PC-3 (cell line): Measurements from ENCODE around the gene CORO6. TPM values are rescaled to one million over a fixed set of nuclear protein-coding genes. Genes with fewer than 3 reads are reported as not detected.

Source experiments
- ATAC-seq: fragments of 200-7000 bp; cut with Tn5 transposase; 2 replicates; pipeline ENCODE4 v1.9.1; 2020; ENCODE audit warnings: mild to moderate bottlenecking, moderate library complexity
- BruUV-seq: library from RNA; stranded (reverse); fragments of 400-500 nt; replicated peaks from 2 replicates; lab custom pipeline; 2021; lab: Mats Ljungman, UMichigan
- CTCF ChIA-PET: fragments of 300-600 bp; sonication (Branson Sonifier 250); formaldehyde crosslinking; loops from one replicate; lab custom pipeline; 2022; ENCODE audit warnings: antibody characterized with exemption; lab: Charles Lee
- POLR2A ChIA-PET: fragments of 300-600 bp; sonication (Branson Sonifier 250); formaldehyde crosslinking; loops from one replicate; lab custom pipeline; 2022; ENCODE audit warnings: antibody characterized with exemption; ENCODE audit not compliant: unreplicated experiment; lab: Charles Lee
- DNase-seq: peaks from one replicate; pipeline ENCODE4 v3.0.0-alpha.2; 2015
- H2AFZ ChIP-seq: fragments of 300-600 bp; sonication (generic); 2 replicates; pipeline ENCODE4 v1.6.0; 2016; ENCODE audit warnings: antibody characterized with exemption, low read length
- H3F3A ChIP-seq: fragments of 300-600 bp; sonication (generic); one replicate; pipeline ENCODE4 v1.6.0; 2017; ENCODE audit warnings: antibody characterized with exemption, low read length, control low read depth, mild to moderate bottlenecking; ENCODE audit not compliant: unreplicated experiment
- H3K27ac ChIP-seq: fragments of 300-600 bp; sonication (generic); 2 replicates; pipeline ENCODE4 v1.5.1; 2016; ENCODE audit warnings: mild to moderate bottlenecking, low read length
- H3K27me3 ChIP-seq: fragments of 300-600 bp; sonication (generic); 2 replicates; pipeline ENCODE4 v1.6.1; 2016; ENCODE audit warnings: low read length, mixed read lengths
- H3K36me3 ChIP-seq: fragments of 300-600 bp; sonication (generic); 2 replicates; pipeline ENCODE4 v1.6.1; 2016; ENCODE audit warnings: low read depth, mixed run types, low read length, mixed read lengths
- H3K4me1 ChIP-seq: fragments of 300-600 bp; sonication (generic); 2 replicates; pipeline ENCODE4 v1.5.1; 2016; ENCODE audit warnings: low read length; ENCODE audit not compliant: insufficient read depth
- H3K4me2 ChIP-seq: fragments of 300-600 bp; sonication (generic); 2 replicates; pipeline ENCODE4 v1.6.0; 2016; ENCODE audit warnings: low read length
- H3K4me3 ChIP-seq: fragments of 300-600 bp; sonication (generic); 2 replicates; pipeline ENCODE4 v1.5.1; 2016; ENCODE audit warnings: mild to moderate bottlenecking, low read length, mixed read lengths
- H3K79me2 ChIP-seq: fragments of 300-600 bp; sonication (generic); 2 replicates; pipeline ENCODE4 v1.6.1; 2017; ENCODE audit warnings: low read length, mixed read lengths
- H3K9ac ChIP-seq: fragments of 300-600 bp; sonication (generic); 2 replicates; pipeline ENCODE4 v1.6.0; 2016; ENCODE audit warnings: mild to moderate bottlenecking, low read length
- H3K9me2 ChIP-seq: fragments of 300-600 bp; sonication (generic); replicated peaks from 2 replicates; pipeline ENCODE4 v1.6.1; 2016; ENCODE audit warnings: mixed run types, low read length, mixed read lengths
- H3K9me3 ChIP-seq: fragments of 300-600 bp; sonication (generic); 2 replicates; pipeline ENCODE4 v1.6.1; 2016; ENCODE audit warnings: low read length, mixed read lengths
- H4K20me1 ChIP-seq: fragments of 300-600 bp; sonication (generic); 2 replicates; pipeline ENCODE4 v1.6.1; 2016; ENCODE audit warnings: low read length, mixed read lengths
- CTCF ChIP-seq: fragments of 300-600 bp; sonication (generic); conservative IDR thresholded peaks from 2 replicates; pipeline ENCODE4 v1.5.1; 2017; ENCODE audit warnings: antibody characterized with exemption, low read depth, mild to moderate bottlenecking, low read length
- EZH2 ChIP-seq: fragments of 300-600 bp; sonication (generic); IDR thresholded peaks from one replicate; pipeline ENCODE4 v1.6.1; 2017; ENCODE audit warnings: antibody characterized with exemption, mild to moderate bottlenecking, low read length; ENCODE audit not compliant: unreplicated experiment
- EZH2phosphoT487 ChIP-seq: fragments of 300-600 bp; sonication (generic); IDR thresholded peaks from 2 replicates; pipeline ENCODE4 v1.6.1; 2018; ENCODE audit warnings: mild to moderate bottlenecking, antibody characterized with exemption, low read length, borderline replicate concordance
- intact Hi-C: fragments of 100-400 bp; cut with micrococcal nuclease; formaldehyde crosslinking; loops from 2 replicates; pipeline ENCODE4 v1.9.0; 2023
- total RNA-seq: library from RNA; depleted of rRNA; stranded (reverse); fragments of >200 nt; gene quantifications from 2 replicates; pipeline ENCODE4 v1.2.3, GENCODE V29; 2014

CORO6 gene
- total RNA-seq, 1 experiment from 2014 or later = 0.44 TPM

- peaks cover 8% of the 10 kb centered on the region for H3K4me1 ChIP-seq
- no peaks in the 10 kb centered on the region for H3K27me3 ChIP-seq
- intact Hi-C loops = no loop called here
- no peaks in the 10 kb centered on the region for H3K36me3 ChIP-seq
- H3K27ac ChIP-seq = no peak overlapping the region
- H3F3A ChIP-seq = no peaks in the 10 kb centered on the region
- CTCF ChIA-PET = no interaction called here
- POLR2A ChIA-PET = no interaction called here
- TF ChIP-seq EZH2 (no peak), EZH2phosphoT487 (no peak), CTCF (no peak)
- H4K20me1 ChIP-seq = no peaks in the 10 kb centered on the region
- H3K9me3 ChIP-seq = no peaks in the 10 kb centered on the region
- H3K9ac ChIP-seq = no peak overlapping the region
- H3K4me3 ChIP-seq = no peak overlapping the region
- peaks cover 40% of the 10 kb centered on the region for H3K79me2 ChIP-seq
- DNase-seq (no peak), ATAC-seq (no peak)
- H3K9me2 ChIP-seq = no peaks in the 10 kb centered on the region
- H2AFZ ChIP-seq = no peak overlapping the region
- H3K4me2 ChIP-seq = no peak overlapping the region
- no TSS peak for BruUV-seq
These were observed 38.1 kb downstream of the CORO6 start for GRCh38 chr17:29584452-29585079.

DNA sequence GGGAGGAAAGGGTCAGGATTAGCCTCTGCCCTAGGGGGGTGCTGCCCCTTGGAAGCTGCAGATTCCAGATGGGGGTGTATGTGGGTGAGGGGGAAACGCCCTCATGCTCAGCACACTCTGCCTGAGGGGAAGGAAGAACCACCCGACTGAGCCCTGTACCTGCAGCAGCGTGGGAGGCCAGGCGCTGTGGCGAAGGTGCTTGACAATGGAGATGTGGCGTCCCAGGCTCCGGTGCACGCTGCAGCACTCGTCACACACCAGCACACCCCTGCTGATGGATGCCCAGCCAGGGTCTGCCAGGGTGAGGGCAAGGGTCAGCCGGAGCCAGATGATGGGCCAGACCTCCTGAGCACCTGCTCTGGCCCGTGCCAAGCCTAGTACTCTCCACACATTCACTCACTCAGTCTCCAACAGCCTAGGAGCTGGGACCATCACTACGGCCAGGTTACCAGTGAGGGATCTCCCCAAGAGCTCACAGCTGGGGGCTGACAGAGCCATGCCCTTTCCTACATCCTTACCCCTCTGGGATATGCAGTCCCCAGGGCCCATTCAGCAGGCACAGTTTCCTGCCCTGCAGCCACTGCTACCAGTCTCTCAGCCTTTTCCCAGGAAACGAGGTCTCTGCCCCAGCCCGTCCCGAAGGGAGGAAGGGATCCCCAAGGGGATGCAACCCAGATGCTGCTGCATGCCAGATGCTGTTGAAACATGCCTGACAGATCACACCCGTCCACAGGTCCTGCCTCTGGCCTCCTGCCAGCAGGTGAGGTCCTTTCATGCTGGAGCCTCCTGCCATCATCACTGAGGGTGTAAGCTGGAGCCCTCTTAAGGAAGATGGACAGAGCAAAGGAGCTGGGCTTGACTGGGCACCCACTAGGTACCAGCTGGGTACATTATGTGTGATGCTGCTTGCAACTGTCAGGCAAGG is 39.1 kb downstream of the CORO6 start:
- Histone ChIP-seq H3K27ac (no peak overlapping the region), H3K79me2 (peaks cover 36% of the 10 kb centered on the region), H3K4me3 (no peak overlapping the region), H3K36me3 (no peaks in the 10 kb centered on the region), H3K4me1 (peaks cover 8% of the 10 kb centered on the region), H3K9me2 (no peaks in the 10 kb centered on the region), H3K4me2 (no peak overlapping the region), H3K9me3 (no peaks in the 10 kb centered on the region), H3F3A (no peaks in the 10 kb centered on the region), H2AFZ (no peak overlapping the region), H3K9ac (no peak overlapping the region), H3K27me3 (no peaks in the 10 kb centered on the region), H4K20me1 (no peaks in the 10 kb centered on the region)
- DNase-seq (no peak), ATAC-seq (no peak)
- ChIA-PET CTCF (interaction anchor here (0.6 kb wide), 1 partner anchor 17 kb away, joined by 3 read pairs; the partner anchor contains the start of gene ABHD15), POLR2A (no interaction called here)
- intact Hi-C loops = no loop called here
- BruUV-seq = no TSS peak
- TF ChIP-seq EZH2 (no peak), CTCF (no peak), EZH2phosphoT487 (no peak)
